Right ventricle myocardium inferior (tissue), 1 donor: ENCODE data around the gene SLAIN1. TPM values are rescaled to one million over a fixed set of nuclear protein-coding genes. Genes with fewer than 3 reads are reported as not detected.
A peak's percentile ranks its signal among the peaks of the same experiment; 100 is the strongest.

Source experiments
- ATAC-seq: fragments of 200-7000 bp; cut with Tn5 transposase; one replicate; pipeline ENCODE4 v1.9.1; 2020; ENCODE audit warnings: mild to moderate bottlenecking, moderate library complexity
- DNase-seq: peaks from one replicate; pipeline ENCODE4 v3.0.0; 2021; ENCODE audit errors: missing footprints
- intact Hi-C: fragments of 100-400 bp; cut with DNase I; formaldehyde crosslinking; loops from one replicate; pipeline ENCODE4 v1.11.0; 2022
- total RNA-seq: library from RNA; stranded (reverse); fragmentation: NEBNext Ultra II Directional; extraction: Animal tissue kit (Norgen Biotek cat#: 25700); gene quantifications from one replicate; pipeline ENCODE4 v1.2.1, GENCODE V29; 2021
- donor health status: DM: no; HTN: yes; CAD: no; lungs with severe emphysema.

SLAIN1 gene
- total RNA-seq, 1 donor from 2014 or later, result 4.6 TPM

- ATAC-seq, result no peak
These were observed 43.6 kb downstream of the SLAIN1 start for GRCh38 chr13:77740931-77741596.

GRCh38 chr13:77741597-77741972, 44.1 kb downstream of the SLAIN1 start:
- ATAC-seq (no peak), DNase-seq (no peak)
- intact Hi-C loops, result no loop called here

More at GRCh38 chr13:77740931-77741596, 43.6 kb downstream of the SLAIN1 start:
- no peak for DNase-seq
- intact Hi-C loops, result no loop called here

- DNase-seq (no peak), ATAC-seq (no peak)
- intact Hi-C loops, result no loop called here
These were observed 45.3 kb downstream of the SLAIN1 start for GRCh38 chr13:77742801-77743200.

GRCh38 chr13:77745784-77746183, 48.3 kb downstream of the SLAIN1 start:
- DNase-seq (no peak), ATAC-seq (no peak)
- intact Hi-C loops, result no loop called here

DNA sequence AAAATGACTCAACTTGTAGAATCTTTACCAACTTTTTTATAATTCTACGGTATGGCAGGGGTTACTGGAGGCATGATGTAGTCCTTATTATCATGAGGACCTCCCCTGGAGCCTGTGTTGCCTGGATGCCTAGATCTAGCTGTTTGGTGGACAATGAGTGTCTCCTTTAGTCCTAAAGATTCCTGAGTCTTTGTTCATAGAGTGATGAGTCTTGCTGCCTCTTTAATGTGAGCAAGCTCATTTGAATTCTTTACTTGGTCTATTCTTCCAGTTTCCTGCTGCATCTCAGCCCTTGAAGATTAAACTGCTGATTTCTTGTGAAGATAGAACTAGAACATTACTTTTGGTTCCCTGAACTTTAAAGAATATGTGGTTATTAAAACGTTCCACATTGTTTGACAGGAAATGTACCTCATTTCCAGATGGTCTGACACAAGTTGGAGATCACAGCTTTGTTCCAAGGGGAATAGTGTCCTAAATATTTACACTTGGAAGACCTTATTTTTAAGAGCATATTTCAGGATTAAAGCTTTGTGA, 51.9 kb downstream of the SLAIN1 start:
- intact Hi-C loops, result loop anchor here (2.0 kb wide), 1 partner anchor 157 kb away; no protein-coding TSS in a partner anchor
- DNase-seq, result no peak
- no peak for ATAC-seq

DNA sequence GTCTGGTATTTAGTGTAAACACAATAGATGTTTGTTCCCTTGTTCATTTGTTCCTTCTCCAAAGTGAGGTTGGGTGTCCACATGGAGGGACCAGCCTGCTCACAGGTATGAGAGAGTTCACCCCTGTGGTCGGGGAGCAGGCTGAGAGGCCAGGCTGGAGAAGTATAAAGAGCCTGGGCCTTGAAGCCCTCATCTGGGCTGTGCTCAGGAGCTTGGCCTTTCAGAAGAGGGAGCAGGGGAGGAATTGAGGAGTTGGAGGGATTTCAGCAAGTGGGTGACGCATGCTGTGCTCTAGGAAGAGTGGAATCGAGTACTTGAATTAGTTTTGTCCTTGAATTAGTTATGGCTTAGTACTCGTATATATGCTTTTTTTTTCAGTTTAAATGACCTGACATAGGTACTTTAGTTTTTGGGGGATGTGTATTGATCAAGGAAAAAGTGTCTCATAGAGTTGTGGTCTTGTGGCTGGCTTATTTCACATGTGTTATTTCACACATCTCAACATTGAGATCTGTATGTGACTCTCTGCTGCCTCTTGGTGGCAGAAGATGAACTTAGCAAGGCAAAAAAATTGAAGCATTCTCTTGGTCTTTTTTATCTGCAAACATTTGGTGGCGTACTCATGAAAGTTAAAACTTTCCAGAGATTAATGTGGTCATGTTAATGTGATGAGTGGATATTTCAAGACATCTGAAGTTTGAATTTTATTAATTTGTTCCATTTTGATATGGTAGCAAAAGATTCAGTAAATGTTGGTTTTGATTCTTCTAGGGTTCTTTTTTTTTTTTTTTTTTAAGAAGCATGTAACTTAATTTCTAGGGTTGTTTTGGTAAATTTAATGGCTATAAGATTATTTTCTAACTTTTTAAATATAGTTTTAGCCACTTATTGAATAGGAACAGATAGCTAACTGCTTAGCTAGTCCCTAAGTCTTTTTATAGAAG, 54.3 kb downstream of the SLAIN1 start:
- DNase-seq (no peak), ATAC-seq (no peak)
- intact Hi-C loops, result no loop called here

DNA sequence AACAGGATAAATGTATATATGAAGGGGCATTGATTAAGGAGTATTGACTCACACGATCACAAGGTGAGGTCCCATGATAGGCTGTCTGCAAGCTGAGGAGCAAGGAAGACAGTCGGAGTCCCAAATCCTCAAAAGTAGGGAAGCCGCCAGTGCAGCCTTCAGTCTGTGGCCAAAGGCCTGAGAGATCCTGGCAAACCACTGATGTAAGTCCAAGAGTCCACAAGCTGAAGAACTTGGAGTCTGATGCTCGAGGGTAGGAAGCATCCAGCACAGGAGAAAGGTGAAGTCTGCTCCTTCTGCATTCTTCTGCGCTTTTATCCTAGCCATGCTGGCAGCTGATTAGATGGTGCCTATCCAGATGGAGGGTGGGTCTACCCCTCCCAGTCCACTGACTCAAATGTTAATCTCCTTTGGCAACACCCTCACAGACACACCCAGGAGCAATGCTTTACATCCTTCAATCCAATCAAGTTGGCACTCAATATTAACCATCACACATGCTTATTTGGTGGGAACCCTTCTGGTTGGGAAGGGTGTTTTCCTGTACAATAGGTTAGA, 55.1 kb downstream of the SLAIN1 start:
- intact Hi-C loops, result no loop called here
- ATAC-seq (no peak), DNase-seq (no peak)

GRCh38 chr13:77760893-77761292, 63.4 kb downstream of the SLAIN1 start:
- no peak for ATAC-seq
- DNase-seq, result no peak
- intact Hi-C loops, result no loop called here

GRCh38 chr13:77767413-77767812, 69.9 kb downstream of the SLAIN1 start:
- DNase-seq (no peak), ATAC-seq (peak; percentile 26)
- intact Hi-C loops, result no loop called here

GRCh38 chr13:77774181-77774580, 76.7 kb downstream of the SLAIN1 start:
- no peak for DNase-seq
- ATAC-seq, result no peak
- intact Hi-C loops, result no loop called here

- no peak for ATAC-seq
- intact Hi-C loops, result no loop called here
These were observed 79.2 kb downstream of the SLAIN1 start for GRCh38 chr13:77776704-77777103.

DNA sequence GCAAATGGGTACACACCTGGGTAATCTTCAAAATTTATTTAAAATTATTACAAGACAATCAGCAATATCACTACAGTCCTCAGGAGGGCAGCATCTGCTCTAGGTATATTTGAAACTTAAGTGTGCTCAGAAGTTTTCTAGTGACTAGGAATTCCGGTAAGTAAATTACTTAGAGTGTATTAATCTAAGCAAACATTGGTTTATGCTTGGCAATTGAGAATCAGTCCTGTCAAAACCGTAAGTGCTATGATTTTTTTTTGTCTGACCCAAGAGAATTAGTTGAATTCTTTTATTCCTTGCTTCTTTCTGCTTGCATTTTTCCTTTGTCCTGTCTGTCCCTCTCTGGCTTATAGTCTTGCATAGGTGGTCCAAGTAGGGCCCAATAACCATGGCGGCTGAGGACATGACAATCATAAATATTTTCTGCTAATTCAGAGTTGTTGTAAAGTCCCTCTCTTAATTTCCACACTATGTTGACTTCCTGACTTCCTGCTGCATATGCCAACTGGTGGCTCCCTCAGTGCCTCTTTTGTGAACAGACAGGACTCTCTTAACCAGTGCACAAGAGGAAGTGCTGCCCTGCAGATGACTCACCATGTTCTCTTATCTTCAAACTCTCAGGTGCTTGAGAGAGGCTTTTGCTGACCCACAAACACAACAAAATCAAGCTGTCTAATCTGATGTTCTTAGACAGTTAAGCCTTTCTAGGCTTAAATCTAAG, 82.2 kb downstream of the SLAIN1 start:
- intact Hi-C loops, result loop anchor here (1.0 to 10.0 kb wide), 2 partner anchors 135 to 342 kb away; partner anchors contain the start of gene EDNRB
- no peak for DNase-seq
- ATAC-seq, result peak; percentile 66

More at GRCh38 chr13:77776704-77777103, 79.2 kb downstream of the SLAIN1 start:
- no peak for DNase-seq

DNA sequence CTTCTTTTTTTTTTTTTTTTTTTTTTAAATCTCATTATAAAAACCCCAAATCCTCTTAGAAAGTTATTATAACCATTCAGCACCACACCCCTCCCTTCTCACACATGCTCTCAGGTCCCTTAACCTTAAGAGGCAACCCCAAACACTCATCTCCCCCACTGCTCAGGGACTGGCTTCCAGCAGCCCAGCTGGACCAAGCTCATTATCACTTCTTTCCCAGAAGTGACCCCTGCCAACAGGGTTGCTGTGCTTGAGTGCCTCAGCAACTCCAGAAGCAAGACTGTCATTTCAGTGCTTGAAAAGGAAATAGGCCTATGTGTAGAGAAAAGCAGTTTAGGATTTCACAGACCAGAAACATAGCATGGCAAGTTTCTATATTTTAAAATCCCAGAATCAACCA, 84.3 kb downstream of the SLAIN1 start:
- DNase-seq (no peak), ATAC-seq (peak; percentile 82)
- intact Hi-C loops, result loop anchor here (10.0 kb wide), 1 partner anchor 133 kb away; the partner anchor contains the start of gene EDNRB

GRCh38 chr13:77784515-77784914, 87.0 kb downstream of the SLAIN1 start:
- intact Hi-C loops, result loop anchor here (10.0 kb wide), 1 partner anchor 130 kb away; the partner anchor contains the start of gene EDNRB
- DNase-seq (no peak), ATAC-seq (no peak)

DNA sequence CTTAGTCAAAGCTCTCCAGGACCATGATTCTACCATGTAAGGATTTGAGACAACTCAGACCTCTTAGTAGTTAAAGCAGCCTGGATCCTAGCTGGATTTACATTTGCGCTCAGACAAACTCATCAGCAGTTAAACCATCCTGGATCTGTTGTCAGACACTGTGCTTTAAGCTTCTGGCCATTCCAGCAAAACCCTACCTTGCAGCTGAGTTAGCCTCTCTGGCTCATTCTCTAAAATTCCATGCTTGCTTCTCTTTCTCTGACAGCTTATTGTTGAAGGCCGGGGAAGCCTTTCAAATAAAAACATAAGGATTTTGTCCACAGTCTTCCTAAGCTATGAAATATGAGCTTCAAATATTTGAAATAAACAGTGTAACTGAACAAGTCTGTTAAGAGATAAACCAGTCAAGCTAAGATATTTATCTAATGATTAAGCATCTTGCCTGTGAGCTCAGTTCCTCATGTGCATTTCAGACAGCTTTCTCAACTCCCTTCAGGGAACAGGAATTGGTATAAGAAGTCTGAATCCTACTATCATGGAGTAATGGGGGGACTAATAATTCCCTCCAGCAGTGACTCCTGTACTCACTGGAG, 89.3 kb downstream of the SLAIN1 start:
- no peak for DNase-seq
- ATAC-seq, result no peak
- intact Hi-C loops, result loop anchor here (10.0 kb wide), 1 partner anchor 128 kb away; the partner anchor contains the start of gene EDNRB

DNA sequence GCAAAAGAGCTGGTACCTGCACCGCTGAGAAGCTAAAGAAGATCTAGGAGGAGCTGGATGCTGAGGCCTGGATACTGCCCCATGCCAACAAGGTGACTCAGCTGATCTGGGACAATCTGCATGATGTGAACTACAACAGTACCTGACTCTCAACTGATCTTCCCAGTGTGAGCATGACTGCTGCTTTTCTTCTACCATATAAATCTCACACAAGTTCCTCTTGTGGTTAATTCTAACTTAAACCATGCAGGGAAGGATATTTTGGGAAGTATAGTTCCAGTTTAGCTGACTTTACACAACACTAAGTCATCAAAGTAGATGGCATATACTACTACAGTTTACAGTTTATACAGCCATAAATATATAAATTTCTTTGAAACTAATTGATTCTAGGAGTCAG, 91.9 kb downstream of the SLAIN1 start:
- DNase-seq (no peak), ATAC-seq (peak; percentile 13)
- intact Hi-C loops, result loop anchor here (10.0 kb wide), 1 partner anchor 125 kb away; the partner anchor contains the start of gene EDNRB

- ATAC-seq, result no peak
- DNase-seq, result no peak
- intact Hi-C loops, result no loop called here
These were observed 102.7 kb downstream of the SLAIN1 start for GRCh38 chr13:77800219-77800618.

DNA sequence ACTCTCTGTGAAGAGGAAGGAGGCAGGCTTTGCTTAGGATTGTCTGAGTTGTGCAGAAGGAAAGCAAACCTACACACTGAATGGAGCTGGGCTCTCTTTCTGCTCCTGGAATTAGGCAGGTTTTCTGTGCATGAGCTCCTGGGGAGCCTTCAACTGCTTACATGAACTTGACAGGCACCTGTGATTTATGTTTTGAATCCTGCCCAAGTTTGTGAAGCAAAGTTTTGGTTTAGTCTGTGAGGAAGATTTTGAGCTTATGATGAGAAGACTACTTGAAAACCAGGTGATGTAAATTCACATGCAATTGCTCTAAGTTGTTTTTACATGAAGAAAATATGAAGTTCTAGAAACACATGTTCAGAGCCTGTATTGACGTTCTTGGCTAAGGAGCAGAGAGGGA, 109.0 kb downstream of the SLAIN1 start:
- intact Hi-C loops, result no loop called here

More for the DNA sequence above, 109.0 kb downstream of the SLAIN1 start:
- ATAC-seq, result no peak
- DNase-seq, result no peak
